Measurements from ENCODE around the gene HIVEP1. TPM values are rescaled to one million over a fixed set of nuclear protein-coding genes. Genes with fewer than 3 reads are reported as not detected.

Gene HIVEP1
- total RNA-seq, 2 donors from 2014 or later: 12.5 to 15.2 TPM

- WGBS, 2 donors: 91 to 99% methylated on average over 4 of the region's 4 CpGs
- intact Hi-C loops (cut with DNase I): no loop called here
- H3K4me3 ChIP-seq: no peak overlapping the region
- H3K9me3 ChIP-seq: no peaks in the 10 kb centered on the region
- no peak for TF ChIP-seq POLR2A (IDR thresholded peaks at IDR 0.05)
- TF ChIP-seq, protein P1, sequence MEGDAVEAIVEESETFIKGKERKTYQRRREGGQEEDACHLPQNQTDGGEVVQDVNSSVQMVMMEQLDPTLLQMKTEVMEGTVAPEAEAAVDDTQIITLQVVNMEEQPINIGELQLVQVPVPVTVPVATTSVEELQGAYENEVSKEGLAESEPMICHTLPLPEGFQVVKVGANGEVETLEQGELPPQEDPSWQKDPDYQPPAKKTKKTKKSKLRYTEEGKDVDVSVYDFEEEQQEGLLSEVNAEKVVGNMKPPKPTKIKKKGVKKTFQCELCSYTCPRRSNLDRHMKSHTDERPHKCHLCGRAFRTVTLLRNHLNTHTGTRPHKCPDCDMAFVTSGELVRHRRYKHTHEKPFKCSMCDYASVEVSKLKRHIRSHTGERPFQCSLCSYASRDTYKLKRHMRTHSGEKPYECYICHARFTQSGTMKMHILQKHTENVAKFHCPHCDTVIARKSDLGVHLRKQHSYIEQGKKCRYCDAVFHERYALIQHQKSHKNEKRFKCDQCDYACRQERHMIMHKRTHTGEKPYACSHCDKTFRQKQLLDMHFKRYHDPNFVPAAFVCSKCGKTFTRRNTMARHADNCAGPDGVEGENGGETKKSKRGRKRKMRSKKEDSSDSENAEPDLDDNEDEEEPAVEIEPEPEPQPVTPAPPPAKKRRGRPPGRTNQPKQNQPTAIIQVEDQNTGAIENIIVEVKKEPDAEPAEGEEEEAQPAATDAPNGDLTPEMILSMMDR (IDR thresholded peaks at IDR 0.05): no peak
- peaks cover 37% of the 10 kb centered on the region for H3K4me1 ChIP-seq
- ATAC-seq (no peak), DNase-seq (no peak)
- no peaks in the 10 kb centered on the region for H3K27me3 ChIP-seq
- no peaks in the 10 kb centered on the region for H3K36me3 ChIP-seq (replicated peaks in 1 of 2; ENCODE audit: insufficient read depth in 1 of 2, low read depth in 2 of 2)
- no peak overlapping the region for H3K27ac ChIP-seq
These were observed 18.0 kb downstream of the HIVEP1 start for GRCh38 chr6:12029979-12030737.

- no peaks in the 10 kb centered on the region for H3K9me3 ChIP-seq
- DNase-seq (no peak), ATAC-seq (no peak)
- H3K27ac ChIP-seq: no peak overlapping the region
- WGBS, 2 donors: 78% methylated on average over 2 of the region's 2 CpGs
- H3K36me3 ChIP-seq (replicated peaks in 1 of 2; ENCODE audit: insufficient read depth in 1 of 2, low read depth in 2 of 2): no peaks in the 10 kb centered on the region
- H3K4me1 ChIP-seq: peaks cover 37% of the 10 kb centered on the region
- TF ChIP-seq, protein P1 (IDR thresholded peaks at IDR 0.05): no peak
- TF ChIP-seq POLR2A (IDR thresholded peaks at IDR 0.05): no peak
- intact Hi-C loops (cut with DNase I): no loop called here
- no peak overlapping the region for H3K4me3 ChIP-seq
- H3K27me3 ChIP-seq: no peaks in the 10 kb centered on the region
These were observed 19.0 kb downstream of the HIVEP1 start for GRCh38 chr6:12030993-12031550.

- intact Hi-C loops (cut with DNase I): no loop called here
- Histone ChIP-seq H3K9me3 (no peaks in the 10 kb centered on the region), H3K27ac (no peak overlapping the region), H3K27me3 (no peaks in the 10 kb centered on the region), H3K36me3 (replicated peaks in 1 of 2; ENCODE audit: insufficient read depth in 1 of 2, low read depth in 2 of 2) (no peaks in the 10 kb centered on the region), H3K4me1 (peaks cover 23% of the 10 kb centered on the region), H3K4me3 (no peak overlapping the region)
- DNase-seq (no peak), ATAC-seq (no peak)
- TF ChIP-seq, protein P1 (IDR thresholded peaks at IDR 0.05): no peak
- no peak for TF ChIP-seq POLR2A (IDR thresholded peaks at IDR 0.05)
- WGBS, 2 donors: 53 to 56% methylated on average over 8 of the region's 8 CpGs
These were observed 20.9 kb downstream of the HIVEP1 start for GRCh38 chr6:12032783-12033573.

- DNase-seq (no peak), ATAC-seq (peak; percentile 54)
- 14 to 22% methylated on average over 4 of the region's 4 CpGs for WGBS, 2 donors
- Histone ChIP-seq H3K4me3 (no peak overlapping the region), H3K27ac (peak overlapping the region in 2 of 4 donors; percentile 23 to 62), H3K36me3 (replicated peaks in 1 of 2; ENCODE audit: insufficient read depth in 1 of 2, low read depth in 2 of 2) (no peaks in the 10 kb centered on the region), H3K4me1 (peaks cover 23% of the 10 kb centered on the region), H3K27me3 (no peaks in the 10 kb centered on the region), H3K9me3 (no peaks in the 10 kb centered on the region)
- intact Hi-C loops (cut with DNase I): no loop called here
- TF ChIP-seq, protein P1 (IDR thresholded peaks at IDR 0.05): no peak
- no peak for TF ChIP-seq POLR2A (IDR thresholded peaks at IDR 0.05)
These were observed 21.7 kb downstream of the HIVEP1 start for GRCh38 chr6:12033770-12034169.

All from body of pancreas (tissue), 4 donors.